Suprapubic skin (tissue), 4 donors: ENCODE data around the gene PIK3CA.

Experiments
- POLR2A ChIP-seq, 2 donors: fragments of 450-650 bp; IDR thresholded peaks; one replicate each; pipeline ENCODE4 v1.6.1; 2017; ENCODE audit warnings: antibody characterized with exemption in 2 of 2, mild to moderate bottlenecking in 2 of 2, moderate library complexity in 2 of 2
- POLR2AphosphoS5 ChIP-seq, 3 donors: sonication (generic); formaldehyde crosslinking; IDR thresholded peaks; one replicate each; pipeline ENCODE4 v1.6.1; 2017; ENCODE audit warnings: antibody characterized with exemption in 3 of 3
- TF ChIP-seq, protein P1 (sequence below), 2 donors: fragments of 200-600 bp in 1 of 2; fragments of 450-650 bp in 1 of 2; sonication (generic) in 1 of 2; IDR thresholded peaks; one replicate each; pipeline ENCODE4 v1.5.1; 2016 to 2019; ENCODE audit warnings: antibody characterized with exemption in 2 of 2, mild to moderate bottlenecking in 1 of 2, moderate library complexity in 1 of 2

DNA sequence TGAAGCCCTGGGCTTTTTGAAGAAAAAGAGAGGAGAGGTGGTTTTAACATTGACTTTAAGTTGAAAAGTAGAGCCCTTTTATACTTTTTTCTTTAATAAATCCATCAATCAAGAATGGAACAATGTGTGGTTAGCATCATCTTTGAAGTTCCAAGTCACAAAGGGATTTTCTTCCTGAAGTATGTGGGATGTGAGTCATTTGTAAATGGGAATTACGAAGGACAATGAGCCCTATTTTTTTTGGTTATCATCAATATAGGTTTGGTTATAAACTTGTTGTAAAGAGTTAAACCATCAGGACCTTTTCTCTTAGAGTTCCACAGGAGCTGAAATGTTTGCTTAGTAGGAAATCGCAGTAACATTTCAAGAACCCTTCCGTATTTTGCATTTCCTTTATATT is 38.3 kb downstream of the PIK3CA start:
- TF ChIP-seq, protein P1, sequence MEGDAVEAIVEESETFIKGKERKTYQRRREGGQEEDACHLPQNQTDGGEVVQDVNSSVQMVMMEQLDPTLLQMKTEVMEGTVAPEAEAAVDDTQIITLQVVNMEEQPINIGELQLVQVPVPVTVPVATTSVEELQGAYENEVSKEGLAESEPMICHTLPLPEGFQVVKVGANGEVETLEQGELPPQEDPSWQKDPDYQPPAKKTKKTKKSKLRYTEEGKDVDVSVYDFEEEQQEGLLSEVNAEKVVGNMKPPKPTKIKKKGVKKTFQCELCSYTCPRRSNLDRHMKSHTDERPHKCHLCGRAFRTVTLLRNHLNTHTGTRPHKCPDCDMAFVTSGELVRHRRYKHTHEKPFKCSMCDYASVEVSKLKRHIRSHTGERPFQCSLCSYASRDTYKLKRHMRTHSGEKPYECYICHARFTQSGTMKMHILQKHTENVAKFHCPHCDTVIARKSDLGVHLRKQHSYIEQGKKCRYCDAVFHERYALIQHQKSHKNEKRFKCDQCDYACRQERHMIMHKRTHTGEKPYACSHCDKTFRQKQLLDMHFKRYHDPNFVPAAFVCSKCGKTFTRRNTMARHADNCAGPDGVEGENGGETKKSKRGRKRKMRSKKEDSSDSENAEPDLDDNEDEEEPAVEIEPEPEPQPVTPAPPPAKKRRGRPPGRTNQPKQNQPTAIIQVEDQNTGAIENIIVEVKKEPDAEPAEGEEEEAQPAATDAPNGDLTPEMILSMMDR (IDR thresholded peaks at IDR 0.05) = no peak
- TF ChIP-seq POLR2A (IDR thresholded peaks at IDR 0.05) = no peak
- TF ChIP-seq POLR2AphosphoS5 (IDR thresholded peaks at IDR 0.05) = no peak
